OCI-LY1 (cell line): ENCODE results near the gene KCTD16.

ENCODE experiments used
- CTCF ChIP-seq: fragments of 200-600 bp; sonication (generic), shearing (Covaris generic); IDR thresholded peaks from 2 replicates; pipeline ENCODE4 v1.5.1; 2017; ENCODE audit warnings: mild to moderate bottlenecking, antibody characterized with exemption, low read length, moderate library complexity, mixed read lengths
- EZH2 ChIP-seq: fragments of 200-600 bp; sonication (generic), shearing (Covaris generic); IDR thresholded peaks from 2 replicates; pipeline ENCODE4 v1.8.0; 2017; ENCODE audit warnings: borderline replicate concordance, mixed run types, mild to moderate bottlenecking, antibody characterized with exemption, low read length, moderate library complexity, mixed read lengths

GRCh38 chr5:144369006-144369405, 198.3 kb downstream of the KCTD16 start:
- TF ChIP-seq CTCF (no peak), EZH2 (no peak)
